Left renal pelvis (tissue), 4 donors: ENCODE data around the gene MLH1. TPM values are rescaled to one million over a fixed set of nuclear protein-coding genes. Genes with fewer than 3 reads are reported as not detected.

Experiments
- DNase-seq, 4 donors: peaks; one replicate each; pipeline ENCODE4 v3.0.0-alpha.2; 2013; ENCODE audit warnings: low read depth in 4 of 4, low spot score in 3 of 4
- polyA plus RNA-seq, 4 donors: library from polyadenylated mRNA; unstranded; fragments of 120-200 nt; gene quantifications; one replicate each; pipeline ENCODE4 v1.2.1, GENCODE V29; 2013; ENCODE audit not compliant: insufficient read length in 4 of 4

The MLH1 gene
- polyA plus RNA-seq, 4 donors: 41.5 to 53.5 (median 50.0) TPM

GRCh38 chr3:37082317-37082716, 89.0 kb downstream of the MLH1 start:
- DNase-seq: no peak

- no peak for DNase-seq
Observed at GRCh38 chr3:37086918-37087317, 93.6 kb downstream of the MLH1 start.

GRCh38 chr3:37087870-37088269, 94.6 kb downstream of the MLH1 start:
- no peak for DNase-seq

- DNase-seq: no peak
Observed at GRCh38 chr3:37092484-37092883, 99.2 kb downstream of the MLH1 start.

- DNase-seq: no peak
Observed at GRCh38 chr3:37093481-37093880, 100.2 kb downstream of the MLH1 start.

GRCh38 chr3:37094636-37095035, 101.3 kb downstream of the MLH1 start:
- no peak for DNase-seq

- DNase-seq: no peak
Observed at GRCh38 chr3:37096288-37096687, 103.0 kb downstream of the MLH1 start.

- DNase-seq: no peak
Observed at GRCh38 chr3:37096975-37097374, 103.7 kb downstream of the MLH1 start.

GRCh38 chr3:37097776-37098175, 104.5 kb downstream of the MLH1 start:
- DNase-seq: no peak

- no peak for DNase-seq
Observed at GRCh38 chr3:37098884-37099283, 105.6 kb downstream of the MLH1 start.

GRCh38 chr3:37099469-37099868, 106.2 kb downstream of the MLH1 start:
- no peak for DNase-seq

GRCh38 chr3:37100411-37100810, 107.1 kb downstream of the MLH1 start:
- no peak for DNase-seq

Other genes with a start within 250 kb of the MLH1 start
- gene DCLK3, start 229.0 kb upstream of the MLH1 start, polyA plus RNA-seq: 1 to 10 TPM in 1 of 4 donors, under 1 TPM in 3; 0.59 to 1.0 (median 0.81) TPM
- 10 to 100 TPM in 1 of 4 donors, 1 to 10 TPM in 3; 5.8 to 17.2 (median 6.5) TPM for gene TRANK1, start 48.5 kb upstream of the MLH1 start, polyA plus RNA-seq
- gene EPM2AIP1, start 387 bp upstream of the MLH1 start, polyA plus RNA-seq: 10 to 100 TPM; 45.1 to 61.9 (median 53.9) TPM
- gene LRRFIP2, start 181.1 kb downstream of the MLH1 start, polyA plus RNA-seq: 10 to 100 TPM; 30.6 to 47.6 (median 40.8) TPM
- 10 to 100 TPM; 66.6 to 82.6 (median 78.4) TPM for gene GOLGA4, start 249.8 kb downstream of the MLH1 start, polyA plus RNA-seq